ENCODE data around the gene NAA20.

- TF ChIP-seq CTCF (IDR thresholded peaks at IDR 0.05) = no peak
- no peak for TF ChIP-seq POLR2AphosphoS5 (IDR thresholded peaks at IDR 0.05)
Observed at GRCh38 chr20:20018366-20018765, 1.2 kb downstream of the NAA20 start.
